ENCODE measurements around the gene ADAMTS1. TPM values are rescaled to one million over a fixed set of nuclear protein-coding genes. Genes with fewer than 3 reads are reported as not detected.

Gene ADAMTS1
- total RNA-seq, 2 experiments from 2014 or later = not detected

GRCh38 chr21:26883768-26884167 lies 38.6 kb upstream of the ADAMTS1 start:
- BruUV-seq (replicated peaks) = no TSS peak
- Histone ChIP-seq H3K9me3 (ENCODE audit: low read length) (no peaks in the 10 kb centered on the region), H3K9me2 (ENCODE audit: insufficient read depth, low read length) (no peaks in the 10 kb centered on the region), H2AFZ (ENCODE audit: low read length) (no peak overlapping the region), H3K79me2 (ENCODE audit: insufficient read depth, low read depth, low read length) (no peaks in the 10 kb centered on the region), H3K4me2 (ENCODE audit: low read length) (no peak overlapping the region), H3K36me3 (ENCODE audit: insufficient read depth, low read length) (no peaks in the 10 kb centered on the region), H4K20me1 (ENCODE audit: insufficient read depth, low read length) (no peaks in the 10 kb centered on the region), H3K27ac (ENCODE audit: low read depth, low read length, poor library complexity, severe bottlenecking) (no peak overlapping the region), H3K4me1 (ENCODE audit: insufficient read depth, low read length, poor library complexity, severe bottlenecking) (no peaks in the 10 kb centered on the region), H3K4me3 (ENCODE audit: low read depth, low read length, poor library complexity, severe bottlenecking) (no peak overlapping the region)
- intact Hi-C loops (cut with micrococcal nuclease; ENCODE audit: unreplicated experiment) = no loop called here
- TF ChIP-seq CTCF (conservative IDR thresholded peaks at IDR 0.05; ENCODE audit: low read length) = no peak
- no peak for TF ChIP-seq EZH2phosphoT487 (IDR thresholded peaks at IDR 0.05; ENCODE audit: borderline replicate concordance, low read depth, low read length)
- POLR2A ChIA-PET = no interaction called here
- no peak for DNase-seq (ENCODE audit: low spot score)
- CTCF ChIA-PET (ENCODE audit: unreplicated experiment) = no interaction called here

GRCh38 chr21:26881504-26882228 lies 36.5 kb upstream of the ADAMTS1 start:
- no TSS peak for BruUV-seq (replicated peaks)
- Histone ChIP-seq H3K36me3 (ENCODE audit: insufficient read depth, low read length) (no peaks in the 10 kb centered on the region), H3K4me1 (ENCODE audit: insufficient read depth, low read length, poor library complexity, severe bottlenecking) (no peaks in the 10 kb centered on the region), H4K20me1 (ENCODE audit: insufficient read depth, low read length) (no peaks in the 10 kb centered on the region), H2AFZ (ENCODE audit: low read length) (no peak overlapping the region), H3K9me3 (ENCODE audit: low read length) (no peaks in the 10 kb centered on the region), H3K4me2 (ENCODE audit: low read length) (no peak overlapping the region), H3K79me2 (ENCODE audit: insufficient read depth, low read depth, low read length) (no peaks in the 10 kb centered on the region), H3K9me2 (ENCODE audit: insufficient read depth, low read length) (no peaks in the 10 kb centered on the region), H3K4me3 (ENCODE audit: low read depth, low read length, poor library complexity, severe bottlenecking) (no peak overlapping the region), H3K27ac (ENCODE audit: low read depth, low read length, poor library complexity, severe bottlenecking) (no peak overlapping the region)
- ChIA-PET POLR2A (interaction anchor here (1.0 to 1.2 kb wide), 2 partner anchors 22 to 575 kb away, joined by 3 to 4 read pairs; no protein-coding TSS in a partner anchor), CTCF (ENCODE audit: unreplicated experiment) (no interaction called here)
- TF ChIP-seq CTCF (conservative IDR thresholded peaks at IDR 0.05; ENCODE audit: low read length) (peak; percentile 66), EZH2phosphoT487 (IDR thresholded peaks at IDR 0.05; ENCODE audit: borderline replicate concordance, low read depth, low read length) (no peak)
- intact Hi-C loops (cut with micrococcal nuclease; ENCODE audit: unreplicated experiment) = no loop called here
- peak; percentile 1 for DNase-seq (ENCODE audit: low spot score)

- Histone ChIP-seq H4K20me1 (ENCODE audit: insufficient read depth, low read length) (no peaks in the 10 kb centered on the region), H3K27ac (ENCODE audit: low read depth, low read length, poor library complexity, severe bottlenecking) (no peak overlapping the region), H3K9me2 (ENCODE audit: insufficient read depth, low read length) (no peaks in the 10 kb centered on the region), H3K79me2 (ENCODE audit: insufficient read depth, low read depth, low read length) (no peaks in the 10 kb centered on the region), H3K4me3 (ENCODE audit: low read depth, low read length, poor library complexity, severe bottlenecking) (no peak overlapping the region), H2AFZ (ENCODE audit: low read length) (no peak overlapping the region), H3K36me3 (ENCODE audit: insufficient read depth, low read length) (no peaks in the 10 kb centered on the region), H3K4me2 (ENCODE audit: low read length) (no peak overlapping the region), H3K9me3 (ENCODE audit: low read length) (no peaks in the 10 kb centered on the region), H3K4me1 (ENCODE audit: insufficient read depth, low read length, poor library complexity, severe bottlenecking) (no peaks in the 10 kb centered on the region)
- peak; percentile 1 for DNase-seq (ENCODE audit: low spot score)
- ChIA-PET POLR2A (no interaction called here), CTCF (ENCODE audit: unreplicated experiment) (no interaction called here)
- intact Hi-C loops (cut with micrococcal nuclease; ENCODE audit: unreplicated experiment) = no loop called here
- BruUV-seq (replicated peaks) = no TSS peak
- TF ChIP-seq CTCF (conservative IDR thresholded peaks at IDR 0.05; ENCODE audit: low read length) (no peak), EZH2phosphoT487 (IDR thresholded peaks at IDR 0.05; ENCODE audit: borderline replicate concordance, low read depth, low read length) (no peak)
These were observed 31.8 kb upstream of the ADAMTS1 start for GRCh38 chr21:26877018-26877417.
